Natural killer cell treated with Interleukin-12 subunit alpha and Interleukin-12 subunit beta and Interleukin-15 and Interleukin-18, amount 100 ng/mL, for 72 hours (primary cell): ENCODE results near the gene HOXD11. TPM values are rescaled to one million over a fixed set of nuclear protein-coding genes. Genes with fewer than 3 reads are reported as not detected.

Experiments used
- ATAC-seq, 2 donors: fragments of 150-1000 bp; cut with Tn5 transposase in 1 of 2; sonication (Bioruptor Pico), chemical (Tn5 transposase) in 1 of 2; 2 replicates each; pipeline ENCODE4 v1.10.0; 2021
- DNase-seq: peaks from one replicate; pipeline ENCODE4 v3.0.0; 2022; ENCODE audit warnings: low spot score
- H3K27ac Mint-ChIP-seq, 2 donors: 1 replicate in 1 of 2; 2 replicates in 1 of 2; pipeline ENCODE4 v1.8.0; 2022; ENCODE audit warnings: mixed read lengths in 2 of 2, mild to moderate bottlenecking in 1 of 2, moderate library complexity in 1 of 2
- H3K27me3 Mint-ChIP-seq, 2 donors: 1 replicate in 1 of 2; 2 replicates in 1 of 2; pipeline ENCODE4 v1.8.0; 2022; ENCODE audit warnings: mixed read lengths in 2 of 2
- H3K36me3 Mint-ChIP-seq: one replicate; pipeline ENCODE4 v1.8.0; 2022; ENCODE audit warnings: mixed read lengths
- H3K4me1 Mint-ChIP-seq, 2 donors: 1 replicate in 1 of 2; 2 replicates in 1 of 2; pipeline ENCODE4 v1.8.0; 2022; ENCODE audit warnings: low read depth in 2 of 2, mixed read lengths in 2 of 2, mild to moderate bottlenecking in 1 of 2
- H3K4me3 Mint-ChIP-seq: one replicate; pipeline ENCODE4 v1.8.0; 2022; ENCODE audit warnings: mixed read lengths
- H3K9me3 Mint-ChIP-seq: 2 replicates; pipeline ENCODE4 v1.8.0; 2022; ENCODE audit warnings: mixed read lengths
- total RNA-seq, 2 donors: library from RNA; stranded (reverse); gene quantifications; one replicate each; pipeline ENCODE4 v1.2.3, GENCODE V29; 2022

The HOXD11 gene
- not detected for total RNA-seq

DNA sequence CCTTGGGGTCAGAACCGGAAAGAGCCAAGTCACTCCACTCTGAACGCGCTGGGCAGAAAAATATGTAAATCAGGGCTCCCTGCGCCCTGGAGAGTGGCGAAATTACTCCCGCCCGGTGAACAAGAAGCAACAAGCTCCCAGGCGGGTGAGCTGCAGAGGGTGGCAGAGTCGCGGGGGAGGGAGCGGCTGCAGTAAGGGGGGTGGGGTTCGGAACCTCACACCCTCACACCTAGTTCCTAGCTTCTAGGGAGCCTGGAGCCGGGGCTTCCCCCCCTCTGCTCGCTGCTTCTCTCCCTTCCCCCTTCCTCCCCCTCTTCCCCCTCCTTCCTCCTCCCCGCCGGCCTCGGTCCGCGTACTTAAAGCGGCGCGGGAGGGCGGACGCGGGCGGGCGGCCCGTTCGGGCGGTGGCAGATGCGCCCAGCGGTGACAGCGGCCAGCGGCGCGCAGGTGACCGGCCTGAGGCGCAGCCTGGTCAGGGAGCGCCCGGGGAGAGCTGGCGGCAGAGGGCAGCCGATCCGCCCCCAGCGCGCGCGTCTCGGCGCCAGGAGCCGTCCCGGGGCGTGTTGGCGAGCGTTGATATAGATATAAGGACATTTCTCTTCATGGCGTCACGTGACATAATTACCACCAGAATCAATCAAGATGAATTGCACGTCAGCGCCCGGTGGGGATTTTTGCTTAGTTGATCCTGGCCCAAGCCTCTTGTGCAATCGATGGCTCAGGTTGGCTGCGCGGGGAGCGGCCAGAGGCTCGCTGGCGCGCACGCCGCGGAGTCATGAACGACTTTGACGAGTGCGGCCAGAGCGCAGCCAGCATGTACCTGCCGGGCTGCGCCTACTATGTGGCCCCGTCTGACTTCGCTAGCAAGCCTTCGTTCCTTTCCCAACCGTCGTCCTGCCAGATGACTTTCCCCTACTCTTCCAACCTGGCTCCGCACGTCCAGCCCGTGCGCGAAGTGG lies at the start of gene HOXD11:
TSS of gene HOXD11 (plus strand) at position 700 of the 959 bp plus-strand sequence. CDS start at position 776, 76 bp downstream.
- no peaks in the 10 kb centered on the region for H3K9me3 Mint-ChIP-seq
- peaks cover 66 to 76% of the 10 kb centered on the region in 2 donors for H3K27me3 Mint-ChIP-seq
- H3K36me3 Mint-ChIP-seq = peaks cover 7% of the 10 kb centered on the region
- no peak within 1 kb of the TSS for H3K27ac Mint-ChIP-seq
- DNase-seq = no peak
- peaks cover 8 to 18% of the 10 kb centered on the region in 2 donors for H3K4me1 Mint-ChIP-seq
- ATAC-seq = peak; percentile 15 to 28
- H3K4me3 Mint-ChIP-seq = peak within 1 kb of the TSS; percentile 40

- no peaks in the 10 kb centered on the region for H3K4me1 Mint-ChIP-seq
- no peak overlapping the region for H3K27ac Mint-ChIP-seq
- no peak overlapping the region for H3K4me3 Mint-ChIP-seq
- peak in 1 of 2 donors; percentile 64 for ATAC-seq
- H3K9me3 Mint-ChIP-seq = no peaks in the 10 kb centered on the region
- no peaks in the 10 kb centered on the region for H3K36me3 Mint-ChIP-seq
- H3K27me3 Mint-ChIP-seq = peaks cover 40 to 60% of the 10 kb centered on the region in 2 donors
- no peak for DNase-seq
Measured at GRCh38 chr2:176063958-176064357, 43.1 kb upstream of the HOXD11 start.

DNA sequence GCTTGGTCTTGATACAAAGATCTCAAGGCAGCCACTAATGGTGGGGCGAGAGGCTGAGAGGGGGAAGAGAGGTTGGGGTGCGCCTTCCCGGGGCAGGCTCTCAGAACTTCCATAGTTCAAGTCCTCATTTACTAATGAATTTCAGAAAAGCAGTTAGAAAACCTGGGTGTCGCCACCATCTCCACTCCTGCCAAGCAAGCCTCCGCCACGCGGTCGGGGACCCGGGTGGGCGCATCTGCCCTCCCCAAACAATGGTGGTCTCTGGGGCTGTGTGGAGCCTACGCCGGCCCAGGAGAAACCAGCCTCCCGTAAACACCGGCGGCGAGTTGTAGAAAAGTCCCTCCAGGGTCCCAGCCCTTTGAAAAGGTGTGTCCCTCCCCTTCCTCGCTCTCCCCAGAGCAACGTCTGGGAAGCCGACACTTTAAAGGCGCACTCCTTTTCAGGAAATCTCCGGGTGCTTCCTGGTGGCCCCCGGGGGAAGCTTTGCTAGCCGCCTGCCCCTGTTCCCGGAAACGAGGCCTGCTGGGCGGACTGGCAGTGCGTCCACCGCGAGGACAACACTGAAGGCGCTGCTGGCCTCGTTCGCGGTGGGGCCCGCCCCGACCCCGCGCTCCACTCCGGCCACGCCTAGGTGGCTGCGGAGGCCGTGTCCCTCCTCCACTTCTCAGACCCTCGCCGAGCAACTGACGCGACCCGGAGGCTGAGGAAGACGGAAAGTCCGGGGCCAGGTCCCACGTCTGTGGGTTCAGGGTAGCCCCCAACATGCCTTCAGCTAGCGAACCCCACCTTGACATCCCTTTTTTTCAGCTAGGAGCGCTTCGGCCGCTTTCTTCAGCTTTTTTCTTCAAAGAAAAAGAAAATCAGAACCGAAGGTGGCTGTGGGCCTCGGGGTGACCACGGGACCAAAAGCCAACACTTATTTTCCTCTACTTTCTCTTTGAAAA lies 40.2 kb upstream of the HOXD11 start:
- Mint-ChIP-seq H3K27ac (no peak overlapping the region), H3K27me3 (peaks cover 51 to 58% of the 10 kb centered on the region in 2 donors), H3K36me3 (no peaks in the 10 kb centered on the region), H3K4me3 (no peak overlapping the region), H3K4me1 (no peaks in the 10 kb centered on the region), H3K9me3 (no peaks in the 10 kb centered on the region)
- DNase-seq = no peak
- ATAC-seq = no peak

- Mint-ChIP-seq H3K4me3 (no peak overlapping the region), H3K27me3 (peaks cover 50 to 51% of the 10 kb centered on the region in 2 donors), H3K9me3 (no peaks in the 10 kb centered on the region), H3K4me1 (no peaks in the 10 kb centered on the region), H3K36me3 (no peaks in the 10 kb centered on the region), H3K27ac (no peak overlapping the region)
- no peak for ATAC-seq
- DNase-seq = no peak
Measured at GRCh38 chr2:176067589-176068418, 39.3 kb upstream of the HOXD11 start.

DNA sequence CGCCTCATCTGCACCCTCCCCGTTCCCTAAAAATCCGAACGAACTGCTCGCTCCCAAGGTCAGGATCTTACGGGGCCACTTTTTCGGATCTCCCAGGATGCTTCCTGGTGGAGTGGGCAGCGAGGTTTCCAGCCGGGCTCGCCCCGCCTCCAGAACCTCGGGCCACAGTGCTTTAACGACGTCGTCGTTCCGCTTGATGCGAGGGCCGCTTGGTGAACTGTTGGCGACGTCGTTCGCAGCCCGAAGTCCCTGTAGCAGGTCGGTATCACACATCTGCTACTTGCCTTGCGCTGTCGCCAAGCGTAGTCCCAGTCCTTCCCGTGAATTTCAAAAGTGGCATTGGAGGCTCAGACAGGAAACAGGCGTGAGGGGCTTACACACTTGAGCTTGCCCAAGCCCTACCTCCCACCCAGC lies 38.7 kb upstream of the HOXD11 start:
- Mint-ChIP-seq H3K27ac (no peak overlapping the region), H3K4me1 (no peaks in the 10 kb centered on the region), H3K36me3 (no peaks in the 10 kb centered on the region), H3K27me3 (peaks cover 53 to 55% of the 10 kb centered on the region in 2 donors), H3K9me3 (no peaks in the 10 kb centered on the region), H3K4me3 (no peak overlapping the region)
- ATAC-seq = no peak
- DNase-seq = no peak

- Mint-ChIP-seq H3K27me3 (peaks cover 51 to 65% of the 10 kb centered on the region in 2 donors), H3K4me1 (no peaks in the 10 kb centered on the region), H3K9me3 (no peaks in the 10 kb centered on the region), H3K36me3 (peaks cover 15% of the 10 kb centered on the region), H3K4me3 (no peak overlapping the region), H3K27ac (no peak overlapping the region)
- ATAC-seq (no peak), DNase-seq (no peak)
Measured at GRCh38 chr2:176071330-176072291, 35.5 kb upstream of the HOXD11 start.

GRCh38 chr2:176072292-176072669 lies 34.8 kb upstream of the HOXD11 start:
- Mint-ChIP-seq H3K27me3 (peaks cover 52 to 69% of the 10 kb centered on the region in 2 donors), H3K36me3 (peaks cover 17% of the 10 kb centered on the region), H3K9me3 (no peaks in the 10 kb centered on the region), H3K4me1 (no peaks in the 10 kb centered on the region), H3K4me3 (no peak overlapping the region), H3K27ac (no peak overlapping the region)
- DNase-seq = no peak
- ATAC-seq = no peak

GRCh38 chr2:176072951-176073904 lies 33.9 kb upstream of the HOXD11 start:
- Mint-ChIP-seq H3K27me3 (peaks cover 53 to 72% of the 10 kb centered on the region in 2 donors), H3K27ac (no peak overlapping the region), H3K9me3 (no peaks in the 10 kb centered on the region), H3K4me1 (no peaks in the 10 kb centered on the region), H3K4me3 (no peak overlapping the region), H3K36me3 (peaks cover 18% of the 10 kb centered on the region)
- DNase-seq (no peak), ATAC-seq (no peak)

DNA sequence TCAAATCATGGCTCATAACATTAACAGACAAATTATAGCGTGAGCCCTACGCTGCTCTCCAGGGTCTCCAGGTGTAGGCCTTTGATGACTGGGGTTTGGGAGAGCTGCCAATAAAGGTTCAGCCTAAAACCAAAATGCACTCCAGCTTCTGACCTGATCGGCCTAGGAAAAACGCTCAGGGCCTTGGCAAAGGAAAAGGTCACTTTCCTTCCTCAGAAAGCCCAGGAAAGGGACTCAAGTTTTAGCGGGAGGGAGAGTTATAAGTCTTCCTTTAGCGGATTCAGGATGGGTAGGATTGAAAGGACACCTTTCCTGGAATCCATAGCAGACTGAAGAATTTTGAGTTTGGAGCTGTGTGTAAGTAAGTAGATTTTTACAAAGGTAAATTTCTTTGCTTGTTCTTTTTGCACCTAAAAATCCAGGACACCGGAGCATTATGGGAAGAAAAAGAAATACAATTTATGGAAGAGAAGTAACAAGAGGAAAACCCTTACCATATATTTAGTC lies 32.1 kb upstream of the HOXD11 start:
- H3K4me3 Mint-ChIP-seq = no peak overlapping the region
- H3K4me1 Mint-ChIP-seq = peaks cover 5 to 7% of the 10 kb centered on the region in 2 donors
- DNase-seq (no peak), ATAC-seq (no peak)
- H3K9me3 Mint-ChIP-seq = no peaks in the 10 kb centered on the region
- H3K27me3 Mint-ChIP-seq = peaks cover 56 to 75% of the 10 kb centered on the region in 2 donors
- H3K36me3 Mint-ChIP-seq = peaks cover 30% of the 10 kb centered on the region
- H3K27ac Mint-ChIP-seq = no peak overlapping the region

DNA sequence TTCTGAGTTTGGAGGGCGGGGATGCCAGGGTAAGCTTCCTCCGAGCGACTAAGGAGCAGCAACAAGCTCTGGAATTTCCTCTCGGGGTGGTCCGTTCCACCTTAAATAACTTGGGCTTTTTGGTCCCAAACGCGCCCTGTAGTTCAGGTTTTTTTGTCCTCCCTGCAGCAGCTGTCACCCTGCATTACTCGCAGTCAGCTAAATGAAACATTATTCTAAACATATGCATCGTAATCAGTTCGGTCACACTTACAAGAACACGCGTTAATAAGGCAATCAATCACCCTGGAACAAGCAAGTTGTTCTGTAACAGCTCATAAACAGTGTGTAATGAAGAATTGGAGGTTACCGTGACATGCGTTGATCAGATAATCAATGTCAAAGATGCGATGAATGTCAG lies 31.6 kb upstream of the HOXD11 start:
- H3K36me3 Mint-ChIP-seq = peaks cover 30% of the 10 kb centered on the region
- H3K27me3 Mint-ChIP-seq = peaks cover 51 to 70% of the 10 kb centered on the region in 2 donors
- DNase-seq (no peak), ATAC-seq (no peak)
- peaks cover 5 to 7% of the 10 kb centered on the region in 2 donors for H3K4me1 Mint-ChIP-seq
- no peak overlapping the region for H3K4me3 Mint-ChIP-seq
- H3K9me3 Mint-ChIP-seq = no peaks in the 10 kb centered on the region
- H3K27ac Mint-ChIP-seq = no peak overlapping the region

DNA sequence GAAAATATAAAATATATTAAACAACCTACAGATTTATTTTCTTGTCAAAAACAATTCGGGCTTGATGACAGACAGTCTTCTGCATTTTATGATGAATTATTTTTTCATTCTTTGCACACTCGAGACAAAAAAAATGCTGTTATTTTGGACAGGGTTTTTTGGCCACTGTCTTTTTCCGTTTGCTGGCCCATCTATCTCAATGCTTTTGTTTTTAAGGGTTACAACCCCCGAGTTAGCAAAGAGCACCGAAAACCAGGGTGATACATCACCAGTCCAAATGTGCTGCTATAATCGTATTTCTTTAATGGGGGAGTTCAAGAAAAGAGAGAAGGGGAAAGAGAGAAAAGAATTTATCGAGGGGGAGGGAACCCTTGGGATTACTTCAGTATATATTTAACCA lies 31.0 kb upstream of the HOXD11 start:
- peaks cover 5 to 7% of the 10 kb centered on the region in 2 donors for H3K4me1 Mint-ChIP-seq
- ATAC-seq = no peak

More for the DNA sequence above, 31.0 kb upstream of the HOXD11 start:
- Mint-ChIP-seq H3K9me3 (no peaks in the 10 kb centered on the region), H3K27ac (no peak overlapping the region), H3K4me3 (no peak overlapping the region), H3K27me3 (peaks cover 48 to 65% of the 10 kb centered on the region in 2 donors), H3K36me3 (peaks cover 30% of the 10 kb centered on the region)
- no peak for DNase-seq
